NB4 (cell line): Measurements from ENCODE around the gene NDST1.

Experiments used
- MYC ChIP-seq: IDR thresholded peaks from 2 replicates; pipeline ENCODE4 v1.6.1; 2011; ENCODE audit warnings: low read depth, low read length
- TF ChIP-seq, protein P1 (sequence below): IDR thresholded peaks from one replicate; pipeline ENCODE4 v1.5.1; 2012; ENCODE audit warnings: low read depth, low read length

DNA sequence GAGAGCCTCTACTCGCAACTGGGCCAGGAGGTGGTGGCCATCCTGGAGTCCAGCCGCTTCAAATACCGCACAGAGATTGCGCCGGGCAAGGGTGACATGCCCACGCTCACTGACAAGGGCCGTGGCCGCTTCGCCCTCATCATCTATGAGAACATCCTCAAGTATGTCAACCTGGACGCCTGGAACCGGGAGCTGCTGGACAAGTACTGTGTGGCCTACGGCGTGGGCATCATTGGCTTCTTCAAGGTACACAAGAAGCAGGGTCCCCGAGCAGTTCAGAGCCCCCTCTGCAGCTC is 13.5 kb downstream of the NDST1 start:
- TF ChIP-seq MYC = no peak
- TF ChIP-seq, protein P1, sequence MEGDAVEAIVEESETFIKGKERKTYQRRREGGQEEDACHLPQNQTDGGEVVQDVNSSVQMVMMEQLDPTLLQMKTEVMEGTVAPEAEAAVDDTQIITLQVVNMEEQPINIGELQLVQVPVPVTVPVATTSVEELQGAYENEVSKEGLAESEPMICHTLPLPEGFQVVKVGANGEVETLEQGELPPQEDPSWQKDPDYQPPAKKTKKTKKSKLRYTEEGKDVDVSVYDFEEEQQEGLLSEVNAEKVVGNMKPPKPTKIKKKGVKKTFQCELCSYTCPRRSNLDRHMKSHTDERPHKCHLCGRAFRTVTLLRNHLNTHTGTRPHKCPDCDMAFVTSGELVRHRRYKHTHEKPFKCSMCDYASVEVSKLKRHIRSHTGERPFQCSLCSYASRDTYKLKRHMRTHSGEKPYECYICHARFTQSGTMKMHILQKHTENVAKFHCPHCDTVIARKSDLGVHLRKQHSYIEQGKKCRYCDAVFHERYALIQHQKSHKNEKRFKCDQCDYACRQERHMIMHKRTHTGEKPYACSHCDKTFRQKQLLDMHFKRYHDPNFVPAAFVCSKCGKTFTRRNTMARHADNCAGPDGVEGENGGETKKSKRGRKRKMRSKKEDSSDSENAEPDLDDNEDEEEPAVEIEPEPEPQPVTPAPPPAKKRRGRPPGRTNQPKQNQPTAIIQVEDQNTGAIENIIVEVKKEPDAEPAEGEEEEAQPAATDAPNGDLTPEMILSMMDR = no peak
